ENCODE measurements around the gene TNP1.

The TNP1 gene

DNA sequence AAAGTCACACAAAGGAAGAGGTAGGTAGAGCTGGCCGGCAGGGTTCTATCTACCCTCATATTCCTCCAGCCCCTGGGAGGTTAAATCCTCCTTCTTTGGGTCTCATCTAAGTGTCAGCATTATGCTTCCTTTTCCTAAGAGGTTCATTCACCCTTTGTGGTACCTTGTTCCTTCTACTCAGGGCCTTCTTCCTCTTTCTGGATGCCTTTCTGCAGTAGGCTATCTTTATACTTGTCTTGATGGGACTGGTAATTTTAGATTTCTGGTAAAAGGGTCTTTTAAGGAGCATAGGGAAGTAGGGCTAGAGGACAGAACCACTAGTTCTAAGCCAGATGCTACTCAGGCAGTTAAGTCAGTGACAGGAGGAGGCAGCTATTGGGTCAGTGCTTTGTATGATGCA is 13.7 kb upstream of the TNP1 start:
- DNase-seq (ENCODE audit: low spot score): no peak

DNA sequence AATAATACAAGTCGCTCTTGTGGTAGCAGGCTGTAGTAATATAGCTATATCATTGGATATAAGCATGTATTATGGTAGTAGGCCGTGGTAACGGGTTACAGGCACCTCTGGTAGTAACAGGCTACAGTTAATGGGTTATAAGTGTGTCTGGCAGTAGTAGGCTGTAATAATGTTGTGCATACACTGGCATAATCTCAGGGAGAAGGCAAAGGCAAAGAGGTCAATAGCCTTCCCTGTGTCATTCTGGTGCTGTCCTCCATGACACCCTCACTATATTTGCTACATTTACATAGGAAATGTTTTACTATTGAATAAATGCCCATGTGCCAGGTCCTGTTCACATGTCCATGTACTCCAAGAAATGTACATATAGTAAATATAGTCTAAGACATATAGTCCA is 12.8 kb upstream of the TNP1 start:
- DNase-seq (ENCODE audit: low spot score): no peak

DNA sequence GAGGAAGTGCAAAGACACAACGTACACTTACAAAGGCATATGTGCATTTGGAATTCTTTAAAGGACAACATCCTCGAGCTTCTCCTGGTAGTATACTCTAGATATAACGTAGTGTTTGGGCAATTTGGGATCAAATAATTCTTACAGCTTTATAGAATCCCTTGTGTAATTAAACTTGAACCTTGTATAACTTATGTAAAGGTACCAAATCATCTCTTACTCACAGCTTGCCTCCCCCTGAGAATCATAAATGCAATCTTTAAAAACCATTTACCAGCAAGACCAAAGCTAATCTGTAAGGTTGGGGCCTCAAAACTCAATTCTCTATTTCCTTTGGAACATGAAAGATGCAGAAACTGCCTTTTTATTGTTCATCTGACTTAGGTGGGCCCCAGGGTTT is 12.2 kb upstream of the TNP1 start:
- no peak for DNase-seq (ENCODE audit: low spot score)

GRCh38 chr2:216871333-216871934 is 11.6 kb upstream of the TNP1 start:
- DNase-seq (ENCODE audit: low spot score): no peak

DNA sequence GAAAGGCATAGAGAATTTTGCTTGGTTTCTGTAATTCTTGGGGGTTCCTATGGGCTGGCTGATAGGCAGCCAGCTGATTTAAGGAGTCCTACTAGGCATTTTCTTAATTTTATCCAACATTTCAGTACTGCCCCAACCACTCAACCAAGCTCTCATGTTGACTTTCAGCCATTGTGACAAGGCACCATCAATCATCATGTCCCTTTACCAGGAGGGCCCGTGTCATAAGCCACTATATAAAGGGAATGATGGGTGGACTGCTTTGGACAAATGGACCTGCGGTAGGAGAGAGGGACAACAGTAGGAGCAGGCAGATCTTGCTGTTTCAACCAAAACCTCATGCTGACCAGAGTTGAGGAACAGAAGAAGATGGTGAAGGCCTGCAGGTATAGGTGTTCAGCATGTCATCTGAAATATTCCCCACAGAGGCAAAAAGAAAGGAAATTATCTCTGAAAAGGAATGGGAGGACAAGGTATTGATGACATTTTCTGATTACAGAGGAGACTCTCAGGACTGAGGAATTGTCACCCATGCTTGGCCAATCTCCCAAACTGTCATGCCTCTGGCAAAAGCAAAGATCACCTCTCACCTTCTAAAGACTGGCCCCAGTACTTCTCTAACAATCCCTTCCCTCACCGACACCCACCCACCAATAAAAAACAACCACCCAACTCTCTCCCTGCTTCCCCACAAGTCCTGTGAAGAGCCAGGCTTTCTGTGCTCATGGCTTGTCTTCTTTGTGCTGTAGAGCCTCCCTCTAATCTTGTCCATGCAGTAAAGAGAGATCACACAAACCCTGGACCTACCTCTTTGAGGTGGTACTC is 10.9 kb upstream of the TNP1 start:
- DNase-seq (ENCODE audit: low spot score): no peak

GRCh38 chr2:216866515-216867095 is 6.7 kb upstream of the TNP1 start:
- no peak for DNase-seq (ENCODE audit: low spot score)

DNA sequence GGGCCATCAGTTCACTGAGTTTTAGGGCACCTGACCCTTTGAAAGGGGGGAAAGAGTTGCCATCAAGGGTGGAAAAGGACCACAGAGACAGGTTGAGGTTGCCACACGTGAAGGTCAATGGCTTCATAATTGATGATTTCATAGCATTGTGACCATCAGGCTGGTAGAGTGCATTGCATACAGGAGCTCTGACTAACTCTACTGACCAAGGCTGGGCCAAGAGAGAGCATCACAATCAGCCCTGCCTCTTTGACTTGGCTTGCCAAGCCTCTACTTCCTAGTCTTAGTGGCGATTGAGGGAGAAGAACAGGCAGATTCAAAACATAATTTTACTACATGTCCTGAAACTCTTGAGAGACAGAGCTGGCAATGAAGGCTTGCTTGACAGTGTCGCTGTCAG is 5.8 kb upstream of the TNP1 start:
- DNase-seq (ENCODE audit: low spot score): peak; percentile 50

DNA sequence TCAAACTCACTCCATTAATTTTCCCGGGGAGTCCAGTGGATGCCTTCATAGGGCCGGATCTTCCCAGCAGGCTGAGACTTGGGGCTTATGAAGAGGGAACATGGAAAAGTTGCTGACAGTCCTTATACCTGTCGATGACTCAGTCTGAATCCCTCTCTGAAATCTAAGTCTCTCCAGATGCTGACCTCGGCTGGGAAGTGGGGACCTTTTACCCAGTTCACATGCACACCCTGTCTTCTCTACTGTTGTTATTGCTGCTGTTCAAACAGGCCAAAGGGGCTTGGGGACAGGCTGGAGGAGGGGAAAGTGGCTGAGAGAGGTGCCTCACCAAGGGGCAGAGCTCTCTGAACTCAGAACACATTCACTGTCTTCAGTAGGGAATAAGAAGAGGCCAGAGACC is 4.1 kb upstream of the TNP1 start:
- no peak for DNase-seq (ENCODE audit: low spot score)

GRCh38 chr2:216862628-216863398 is 2.9 kb upstream of the TNP1 start:
- DNase-seq (ENCODE audit: low spot score): no peak

- no peak for DNase-seq (ENCODE audit: low spot score)
These were observed 718 bp upstream of the TNP1 start for GRCh38 chr2:216860426-216861137.

DNA sequence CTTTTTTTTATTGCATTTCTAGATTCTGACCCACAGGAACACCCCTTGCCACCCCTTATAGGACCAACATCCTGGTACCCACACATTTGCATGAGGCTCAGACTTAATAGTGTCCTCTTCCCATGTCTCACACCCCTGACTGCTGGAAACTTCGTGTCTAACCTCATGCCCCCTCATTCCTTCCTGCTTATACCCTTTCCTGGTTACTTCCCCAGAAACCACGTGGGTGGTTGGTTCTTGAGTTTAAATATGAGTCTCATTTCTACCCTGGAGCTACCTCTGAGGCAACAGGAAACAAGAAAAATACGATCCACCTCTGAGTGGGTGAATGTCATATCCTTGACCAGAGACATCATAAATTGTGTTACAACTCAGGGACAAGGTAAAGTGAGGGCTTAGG is 1.6 kb downstream of the TNP1 start:
- DNase-seq (ENCODE audit: low spot score): no peak

DNA sequence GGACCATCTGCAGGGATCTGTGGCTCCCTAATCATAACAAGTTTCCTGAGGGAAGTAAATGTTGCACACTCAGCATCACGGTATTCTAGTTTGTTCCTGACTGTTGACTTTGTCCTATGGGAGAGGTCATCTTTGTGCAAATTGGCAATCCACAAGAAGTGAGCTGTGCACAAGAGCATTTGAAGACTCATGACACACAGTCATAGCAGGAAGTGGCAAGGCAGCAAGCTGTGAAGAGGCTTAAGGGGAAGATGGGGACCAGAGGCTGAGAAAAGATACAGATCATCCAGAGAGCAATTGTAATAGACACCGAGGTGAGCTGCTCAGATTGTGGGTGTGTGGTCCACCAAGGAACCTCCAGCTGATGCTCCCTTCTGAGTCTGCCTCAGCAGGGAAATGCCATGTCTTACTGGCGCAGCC is 2.7 kb downstream of the TNP1 start:
- peak; percentile 51 for DNase-seq (ENCODE audit: low spot score)

DNA sequence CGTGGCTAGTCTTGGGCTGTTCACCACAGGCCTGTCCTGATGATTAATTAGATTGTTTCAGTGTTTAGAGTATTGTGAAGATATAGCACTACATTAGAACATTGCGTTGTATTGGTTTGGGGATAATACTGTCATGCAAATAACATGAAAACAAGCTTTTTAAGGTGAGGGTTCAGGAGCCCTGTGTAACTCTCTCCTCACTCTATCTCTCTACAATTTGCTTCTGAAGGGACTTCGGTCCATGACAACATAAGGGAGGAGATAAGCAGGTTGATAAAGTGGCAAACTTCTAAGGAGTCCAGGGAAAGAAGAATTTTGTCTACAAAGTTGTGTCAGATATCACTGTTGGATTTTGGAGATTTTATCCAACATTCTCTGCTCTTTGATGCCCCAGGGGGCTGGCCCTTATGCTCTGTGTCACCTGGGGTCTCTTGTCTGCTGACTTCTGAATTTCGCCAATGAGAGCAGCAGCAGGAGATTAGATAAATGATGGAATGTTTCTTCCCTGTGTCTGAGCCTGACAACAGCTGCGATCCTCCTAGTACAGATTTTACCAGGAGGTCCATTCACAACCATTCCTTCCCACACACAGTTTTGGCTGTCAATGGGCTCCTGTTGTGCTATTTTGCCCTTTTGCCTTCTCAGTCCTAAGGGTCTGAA is 3.3 kb downstream of the TNP1 start:
- DNase-seq (ENCODE audit: low spot score): no peak

- DNase-seq (ENCODE audit: low spot score): no peak
These were observed 4.3 kb downstream of the TNP1 start for GRCh38 chr2:216855605-216856004.

- DNase-seq (ENCODE audit: low spot score): no peak
These were observed 4.8 kb downstream of the TNP1 start for GRCh38 chr2:216855079-216855478.

GRCh38 chr2:216851486-216852090 is 8.3 kb downstream of the TNP1 start:
- no peak for DNase-seq (ENCODE audit: low spot score)

DNA sequence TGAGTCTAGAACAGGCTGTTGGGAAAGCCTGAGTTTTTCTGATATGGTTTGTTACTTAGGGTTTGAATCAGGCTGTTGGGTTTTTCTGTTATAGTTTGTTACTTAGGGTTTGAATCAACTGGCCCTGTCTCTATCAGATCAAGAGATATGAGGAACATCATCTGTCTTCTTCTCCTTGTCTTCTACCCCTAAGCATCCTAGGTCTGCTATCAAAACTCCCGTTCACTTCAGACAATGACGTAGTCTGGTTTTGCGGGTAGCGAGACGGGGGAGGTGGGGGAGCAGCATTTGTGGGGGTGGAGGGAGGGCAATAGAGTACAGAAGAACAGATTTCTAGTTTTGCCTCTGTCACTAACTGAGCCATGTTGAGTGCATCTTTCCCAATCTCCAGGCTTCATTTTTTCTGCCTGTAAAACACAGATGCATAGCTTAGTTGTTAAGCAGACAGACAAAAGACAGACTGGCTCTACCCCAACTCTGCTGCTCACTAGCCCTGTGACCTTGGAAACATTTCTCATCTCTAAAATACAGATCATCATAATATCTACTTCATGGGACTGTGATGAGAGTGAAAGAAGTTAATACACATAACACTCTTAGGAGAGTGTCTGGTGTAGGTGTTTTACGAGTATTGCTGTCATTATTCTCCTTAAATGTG is 9.1 kb downstream of the TNP1 start:
- no peak for DNase-seq (ENCODE audit: low spot score)

DNA sequence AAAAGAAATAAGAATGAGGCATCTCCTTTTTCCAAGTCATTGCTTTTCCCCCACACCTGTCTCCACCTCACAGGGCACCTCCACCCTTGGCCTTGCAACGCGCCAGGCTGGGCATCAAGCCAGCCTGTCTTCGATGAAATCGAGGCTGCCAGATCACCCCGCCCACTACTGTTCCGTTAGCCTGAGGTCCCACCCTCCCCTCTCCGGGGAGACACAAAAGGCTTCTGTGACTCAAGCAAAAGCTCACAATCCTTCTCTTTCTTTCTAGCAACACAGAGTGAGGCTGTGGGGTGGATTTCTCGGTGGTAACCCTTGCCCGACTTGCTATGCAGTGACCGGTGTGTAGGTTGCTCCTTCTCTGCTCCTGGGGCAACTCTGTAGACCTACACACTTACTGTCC is 9.9 kb downstream of the TNP1 start:
- peak; percentile 24 for DNase-seq (ENCODE audit: low spot score)

DNA sequence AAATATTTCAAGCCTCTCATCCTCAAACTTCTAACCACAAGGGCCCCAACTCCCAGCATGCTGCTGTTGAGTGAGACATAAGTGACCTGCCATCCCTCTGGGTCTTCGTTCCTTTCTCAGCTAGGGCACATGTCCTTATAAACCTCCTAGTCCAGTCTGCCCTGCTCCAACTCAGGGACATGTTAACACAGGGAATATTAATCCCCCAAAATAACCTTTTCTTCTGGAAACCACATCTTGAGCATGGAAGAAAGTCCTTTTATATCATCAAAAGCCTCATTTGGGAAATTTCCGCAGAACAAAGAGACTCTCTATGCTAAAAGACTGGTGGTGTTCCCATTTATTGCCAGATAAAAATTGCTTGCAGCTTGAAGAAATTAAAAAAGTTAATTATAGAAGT is 14.4 kb downstream of the TNP1 start:
- DNase-seq (ENCODE audit: low spot score): no peak

DNA sequence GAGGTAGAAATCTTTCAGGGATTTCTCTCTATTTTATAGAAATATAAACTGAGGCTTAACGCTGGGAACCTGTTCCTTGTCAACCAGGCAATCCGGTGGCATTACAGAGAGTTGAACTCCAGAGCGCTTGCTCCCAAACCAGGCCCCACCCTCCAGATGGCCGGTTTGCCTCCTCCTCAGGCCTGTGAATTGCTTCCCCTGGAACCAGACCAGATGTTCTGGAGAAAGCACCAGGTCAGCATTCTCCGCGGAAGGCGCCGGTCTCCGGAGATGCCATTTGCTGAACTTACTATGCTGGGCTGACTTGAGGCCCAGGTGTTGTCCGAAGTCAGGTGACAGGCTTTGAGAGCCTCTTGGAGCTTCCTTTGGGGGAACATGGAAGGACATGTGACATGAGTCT is 17.2 kb downstream of the TNP1 start:
- DNase-seq (ENCODE audit: low spot score): peak; percentile 81

DNA sequence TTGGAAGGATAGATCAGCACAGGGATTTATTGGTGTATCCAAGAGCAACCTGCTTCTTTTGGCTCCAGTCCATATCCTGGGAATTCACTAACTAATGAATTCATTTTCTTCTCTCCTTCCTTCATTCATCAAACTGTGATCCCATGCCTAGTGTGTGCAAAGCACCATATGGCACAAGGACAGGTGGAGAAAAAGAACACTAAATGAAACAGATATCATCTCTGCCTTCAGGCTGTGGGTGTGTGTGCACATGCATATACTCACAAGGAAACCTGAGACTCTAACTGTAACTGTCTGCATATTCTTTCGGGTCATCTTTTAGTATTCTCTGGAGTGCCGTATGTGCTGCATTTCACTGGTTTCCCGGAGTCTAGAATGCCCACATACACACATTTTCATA is 20.2 kb downstream of the TNP1 start:
- DNase-seq (ENCODE audit: low spot score): no peak
